Measurements from ENCODE around the gene SGCD.

The SGCD gene

DNA sequence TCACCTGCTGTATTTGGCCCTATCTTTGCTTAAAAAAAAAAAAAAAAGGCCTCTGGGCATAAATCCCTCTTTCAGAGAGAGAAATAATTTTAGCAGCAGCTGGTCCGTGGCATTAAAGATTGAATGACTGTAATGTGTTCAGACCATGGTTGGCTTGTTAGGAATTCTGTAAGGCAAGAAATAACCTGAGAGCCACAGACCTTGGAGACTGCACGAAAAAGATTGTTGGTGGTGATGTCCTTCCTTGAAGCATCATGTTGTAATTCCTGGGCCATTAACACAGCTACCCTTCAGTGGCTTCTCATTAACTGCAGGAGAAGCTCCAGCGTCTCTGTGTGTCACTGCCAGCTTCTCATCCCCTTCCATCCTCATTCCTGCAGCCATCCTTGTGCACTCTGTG, 79.0 kb downstream of the SGCD start:
- DNase-seq, result no peak

DNA sequence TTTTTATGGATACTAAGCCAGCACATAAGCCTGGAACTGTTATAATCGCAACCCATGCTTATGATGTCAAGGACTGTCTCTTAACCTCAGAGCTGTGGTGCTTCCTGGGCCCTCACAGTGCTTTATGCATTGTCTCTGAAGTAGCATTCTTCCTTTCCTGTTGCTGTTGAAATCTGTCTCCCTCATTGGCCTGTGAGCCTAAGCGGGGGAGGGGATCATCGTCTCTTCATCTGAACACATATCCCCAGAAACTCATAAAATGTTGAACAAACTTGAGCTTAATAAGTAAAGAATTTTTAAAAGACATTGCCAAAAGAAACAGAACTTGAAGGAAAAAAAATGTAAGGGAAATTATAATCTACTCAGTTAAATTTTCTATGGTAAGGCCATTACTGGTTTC, 80.3 kb downstream of the SGCD start:
- no peak for DNase-seq

DNA sequence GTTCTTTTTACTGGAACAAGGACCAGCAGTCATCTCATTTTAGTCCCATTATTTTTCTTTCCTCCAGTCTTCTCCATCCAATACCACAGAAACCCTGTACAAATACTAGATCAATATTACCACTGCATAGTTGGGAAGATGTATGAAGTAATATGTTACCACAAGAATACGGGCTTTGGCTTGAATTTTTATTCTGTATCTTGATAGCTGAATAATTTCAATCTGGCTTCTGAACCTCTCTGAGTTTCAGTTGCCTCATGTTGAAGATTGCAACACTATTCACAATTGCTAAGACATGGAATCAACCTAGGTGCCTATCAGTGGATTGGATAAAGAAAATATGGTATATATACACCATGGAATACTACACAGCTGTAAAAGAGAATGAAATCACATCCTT, 82.9 kb downstream of the SGCD start:
- no peak for DNase-seq

DNA sequence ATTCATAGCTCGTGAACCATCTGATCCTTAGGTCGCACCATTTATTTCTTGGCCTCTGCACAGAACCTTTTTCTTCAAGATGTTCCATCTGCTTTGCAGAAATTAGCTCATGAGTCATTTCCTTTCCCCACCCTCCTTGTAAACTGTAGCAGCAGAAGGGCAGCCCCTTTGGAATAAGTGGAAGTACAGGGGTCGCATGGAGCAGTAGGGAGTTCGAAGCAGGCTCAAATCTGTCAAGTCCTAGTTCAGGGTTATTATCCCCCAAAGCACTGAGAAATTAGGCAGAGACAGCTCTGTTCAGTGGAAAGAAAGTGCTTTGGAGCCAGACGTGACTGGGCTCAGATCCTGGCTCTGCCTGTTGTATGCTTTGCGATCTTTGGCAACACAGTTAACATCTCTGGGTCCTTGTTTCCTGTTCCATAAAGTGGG, 84.2 kb downstream of the SGCD start:
- no peak for DNase-seq

DNA sequence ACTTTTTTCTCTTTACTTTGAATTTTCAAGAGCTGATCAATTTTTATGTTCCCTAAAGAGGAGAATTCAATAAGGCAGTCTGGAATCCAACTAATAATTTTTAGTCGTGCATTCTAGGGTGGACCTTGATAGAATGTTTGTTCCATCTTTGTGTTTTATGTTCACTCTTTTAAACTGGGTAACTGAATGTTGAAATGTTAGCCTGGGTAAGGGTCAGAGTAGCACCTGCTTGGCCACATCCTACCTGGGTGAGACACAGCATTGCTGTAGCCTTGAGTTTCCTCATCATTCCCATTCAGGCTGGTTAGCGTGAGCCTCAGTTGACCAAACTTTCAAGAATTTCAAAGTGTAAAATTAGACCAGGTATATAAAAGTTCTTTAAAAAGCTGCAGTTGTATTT, 85.0 kb downstream of the SGCD start:
- DNase-seq, result no peak

DNA sequence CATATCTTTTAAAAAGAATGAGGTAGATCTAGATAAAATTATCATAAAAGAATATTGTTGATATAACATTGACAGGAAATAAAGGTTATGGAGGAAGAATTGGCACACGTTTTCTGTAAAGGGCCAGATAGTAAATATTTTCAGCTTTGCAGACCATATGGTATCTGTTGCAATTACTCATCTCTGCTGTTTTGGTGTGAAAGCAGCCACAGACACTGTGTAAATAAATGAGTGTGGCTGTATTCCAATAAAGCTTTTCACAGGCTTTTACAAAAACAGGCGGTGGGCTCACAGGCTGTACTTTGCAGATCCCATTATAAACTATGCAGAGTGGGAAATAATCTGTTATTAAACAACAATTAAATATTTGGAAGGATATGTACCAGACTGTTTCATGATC, 87.4 kb downstream of the SGCD start:
- no peak for DNase-seq

DNA sequence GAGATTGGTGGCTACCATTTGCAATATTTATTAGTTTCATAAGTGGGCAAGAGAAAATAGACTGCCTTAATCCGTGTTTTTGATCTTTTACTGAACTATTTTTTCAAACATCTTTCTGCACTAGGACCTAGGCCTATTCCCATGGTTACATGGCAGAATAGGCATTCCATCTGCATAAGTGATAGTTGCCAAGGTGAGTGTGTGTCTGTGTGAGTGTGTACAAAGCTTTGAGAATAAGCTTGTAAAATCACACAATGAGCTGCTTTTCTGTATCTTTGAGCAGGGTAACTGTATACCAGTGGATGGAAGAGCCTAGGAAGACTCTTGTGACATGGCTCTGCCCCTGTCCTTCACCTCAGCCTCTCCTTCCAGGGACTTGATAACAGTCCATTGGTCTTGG, 92.7 kb downstream of the SGCD start:
- no peak for DNase-seq

DNA sequence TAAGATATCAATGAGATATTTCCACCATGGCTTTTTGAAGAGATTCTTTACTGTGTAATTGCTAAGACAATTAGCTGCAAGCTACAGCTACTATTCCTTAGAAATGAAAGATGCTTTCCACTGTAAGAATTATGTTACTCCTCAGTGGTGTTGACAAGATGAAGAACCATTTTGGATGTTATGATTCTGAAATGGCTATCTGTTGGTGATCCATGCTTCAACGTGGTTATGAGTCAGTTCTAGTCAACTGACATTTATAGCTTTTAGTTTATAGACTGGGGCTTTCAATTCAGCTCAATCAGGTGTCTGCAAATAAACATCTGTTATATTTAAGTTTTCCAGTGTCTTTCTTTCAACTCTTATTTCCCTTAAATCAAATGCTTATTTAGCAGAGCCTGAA, 93.7 kb downstream of the SGCD start:
- DNase-seq, result no peak

DNA sequence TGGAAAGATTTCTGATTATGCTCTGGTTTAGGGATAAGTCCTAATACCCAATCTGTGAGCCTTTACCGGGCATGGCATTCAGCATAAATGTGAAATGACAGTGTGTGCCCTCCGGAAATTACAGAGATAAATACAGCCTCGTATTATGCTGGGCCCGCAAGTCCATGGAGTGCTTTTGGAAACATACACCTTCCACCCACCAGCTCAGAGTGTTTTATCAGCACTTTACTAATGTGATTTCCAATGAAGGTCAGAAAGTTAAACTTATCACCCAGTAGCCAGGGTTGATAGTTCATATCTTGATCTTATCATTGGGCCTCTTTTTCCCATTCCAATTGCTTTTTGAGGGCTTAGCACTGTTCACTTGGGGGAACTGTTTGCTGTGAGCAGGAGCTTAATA, 94.8 kb downstream of the SGCD start:
- no peak for DNase-seq

DNA sequence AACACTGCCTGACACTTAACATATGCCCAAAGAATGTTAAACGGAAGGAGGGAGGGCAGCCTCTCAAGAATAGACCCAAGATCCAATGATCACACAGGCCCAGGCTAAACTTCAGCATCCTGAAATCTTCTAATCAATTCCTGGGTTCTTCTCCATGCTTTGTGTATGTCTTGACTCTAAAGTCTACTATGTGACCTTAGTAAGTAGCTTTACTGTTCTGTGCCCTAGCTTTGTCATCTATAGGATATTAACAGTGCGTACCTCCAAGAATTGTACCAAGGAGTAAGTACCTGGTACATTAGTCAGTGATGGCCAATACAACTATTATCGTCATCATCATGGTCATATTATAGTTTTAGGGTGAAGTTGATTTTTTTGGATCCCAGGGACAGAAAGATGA, 96.6 kb downstream of the SGCD start:
- no peak for DNase-seq

DNA sequence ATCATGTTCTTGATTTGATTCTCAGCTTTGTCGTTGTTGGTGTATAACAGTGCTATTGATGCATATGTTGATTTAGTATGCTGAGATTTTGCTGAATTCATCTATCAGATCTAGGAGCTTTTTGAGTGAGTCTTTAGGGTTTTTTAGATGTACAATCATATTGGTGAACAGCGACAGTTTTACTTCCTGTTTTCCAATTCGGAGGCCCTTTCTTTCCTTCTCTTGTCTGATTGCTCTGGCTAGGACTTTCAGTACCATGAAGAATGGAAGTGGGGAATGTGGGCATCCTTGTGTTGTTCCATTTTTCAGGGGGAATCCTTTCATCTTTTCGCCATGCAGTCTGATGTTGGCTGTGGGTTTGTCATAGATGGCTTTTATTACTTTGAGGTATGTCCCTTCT, 100.4 kb downstream of the SGCD start:
- no peak for DNase-seq

DNA sequence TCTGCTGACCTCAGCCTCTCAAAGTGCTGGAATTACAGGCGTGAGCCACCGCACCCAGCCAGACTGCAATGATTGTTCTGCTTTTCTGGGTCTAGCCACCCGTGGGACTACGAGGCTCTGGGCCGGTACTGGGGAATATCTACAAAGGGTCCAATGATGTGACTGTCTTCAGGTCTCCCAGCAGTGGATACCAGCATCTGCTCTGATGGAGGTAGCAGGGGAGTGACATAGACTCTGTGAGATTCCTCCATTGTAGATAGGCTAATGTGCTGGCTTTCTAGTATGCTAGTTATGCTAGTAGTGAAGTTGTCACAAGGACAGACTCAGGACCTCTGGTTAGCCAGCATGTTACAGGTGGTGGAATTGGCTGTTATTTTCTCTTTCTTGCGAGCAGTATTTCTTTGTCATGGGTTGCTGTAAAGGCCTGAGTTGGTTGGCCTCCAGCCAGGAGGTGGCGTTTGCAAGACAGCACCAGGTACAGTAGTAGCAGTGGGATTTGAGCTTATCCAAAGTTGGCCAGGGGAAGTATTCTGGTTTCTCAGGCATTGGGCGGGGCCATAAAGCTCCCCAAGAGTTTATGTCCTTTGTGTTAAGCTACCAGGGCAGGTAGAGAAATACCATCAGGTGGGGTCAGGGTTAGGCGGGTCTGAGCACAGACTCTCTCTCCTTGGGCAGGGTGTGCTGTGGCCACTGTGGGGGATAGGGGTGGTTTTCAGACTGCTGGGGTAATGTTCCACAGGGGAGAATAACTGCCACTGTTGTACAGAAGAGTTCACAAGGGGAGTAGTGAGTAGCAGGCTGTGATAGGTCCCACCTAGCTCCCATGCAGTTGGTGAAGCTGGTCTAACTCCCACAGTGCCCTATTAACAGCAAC, 105.2 kb downstream of the SGCD start:
- DNase-seq, result no peak

DNA sequence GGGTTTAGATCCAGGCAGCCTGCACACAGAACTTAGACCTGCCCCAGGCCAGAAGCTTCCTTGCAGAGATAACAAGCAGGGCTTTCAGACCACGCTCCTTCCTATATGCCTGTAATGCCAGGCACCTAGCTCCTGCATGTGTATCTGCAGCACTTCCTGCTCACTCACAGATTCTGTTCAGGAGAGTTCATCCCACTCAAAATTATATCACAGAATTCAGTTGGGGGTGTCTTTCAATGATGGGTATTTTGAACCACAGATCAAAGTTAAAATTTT, 105.8 kb downstream of the SGCD start:
- DNase-seq, result no peak

DNA sequence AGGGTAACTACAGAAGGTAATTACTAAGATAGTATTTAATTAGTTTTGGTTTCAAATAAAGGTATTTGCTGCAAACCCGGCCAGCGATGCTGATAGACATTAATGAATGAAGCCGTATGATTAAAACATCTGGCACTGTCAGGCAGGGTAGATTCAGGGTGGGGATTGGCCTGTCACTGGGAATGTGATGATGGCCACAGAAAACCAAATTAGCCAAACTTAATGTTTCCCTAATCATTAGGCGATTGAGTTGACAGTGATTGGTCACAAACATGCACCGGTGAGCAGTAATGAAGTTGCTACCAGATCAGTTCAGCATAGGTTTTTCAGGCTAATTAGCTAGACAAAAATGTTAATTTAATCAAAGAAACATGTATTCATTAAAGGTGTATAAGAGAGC, 107.5 kb downstream of the SGCD start:
- DNase-seq, result no peak

DNA sequence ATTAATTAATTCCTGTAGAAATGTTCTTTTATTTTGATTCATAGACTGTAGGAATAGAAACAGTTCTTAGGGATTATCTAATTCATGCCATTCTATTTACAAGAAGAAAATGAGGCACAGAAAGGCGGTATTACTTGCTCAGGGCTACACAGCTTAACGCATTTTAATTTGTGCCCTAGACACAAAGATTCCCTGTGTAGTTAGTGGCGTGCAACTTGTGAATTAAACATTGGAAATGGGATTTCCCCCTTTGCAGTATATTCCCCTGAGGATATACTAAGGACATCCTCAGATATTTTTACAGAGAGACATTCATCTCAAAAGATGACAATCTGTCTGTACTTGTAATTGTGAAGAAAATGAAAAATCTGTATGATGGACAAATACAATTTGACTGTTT, 108.1 kb downstream of the SGCD start:
- DNase-seq, result no peak

DNA sequence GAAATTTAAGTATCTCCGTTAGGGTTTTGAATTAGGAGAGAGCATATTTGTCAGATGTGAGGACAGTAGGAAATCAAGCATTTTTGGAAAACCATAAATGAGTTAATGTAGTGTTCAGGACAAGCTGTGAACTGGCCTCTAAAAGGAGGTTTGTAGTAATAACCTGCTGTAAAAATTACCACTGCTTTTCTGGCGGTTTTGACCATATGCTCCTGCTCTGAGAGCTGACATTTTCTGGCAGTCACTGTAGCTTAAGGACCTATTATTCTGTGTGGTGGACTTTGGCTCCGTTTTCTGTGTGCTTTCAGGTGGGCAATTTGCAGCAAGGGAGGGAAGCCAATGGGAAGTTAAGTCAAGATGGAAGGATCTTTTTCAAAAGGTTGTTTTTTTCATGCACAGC, 111.1 kb downstream of the SGCD start:
- DNase-seq, result no peak

DNA sequence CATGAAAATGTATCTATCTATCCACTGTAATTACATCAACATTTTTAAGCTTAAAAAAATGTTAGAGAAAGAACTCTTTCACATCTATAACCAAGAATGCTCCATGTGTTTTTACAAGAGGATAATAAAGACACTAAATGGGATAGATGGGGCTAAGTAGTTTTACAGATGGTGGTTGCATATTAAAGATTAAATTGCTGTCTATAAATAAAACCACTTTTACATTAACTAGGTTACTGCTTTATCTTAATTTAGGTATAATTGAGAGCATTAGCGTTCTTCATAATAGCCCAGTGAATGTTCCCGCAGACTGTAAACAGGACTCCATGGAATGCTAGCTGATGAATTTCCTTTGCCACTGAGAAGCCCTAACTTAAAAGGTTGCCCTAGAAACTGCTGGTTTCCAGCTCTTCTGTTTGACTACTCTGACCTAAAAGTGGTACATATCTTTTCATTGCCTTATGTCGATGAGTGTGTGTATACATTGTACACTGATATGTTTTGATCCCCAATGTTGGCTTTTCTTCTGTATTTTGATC, 117.9 kb downstream of the SGCD start:
- no peak for DNase-seq

DNA sequence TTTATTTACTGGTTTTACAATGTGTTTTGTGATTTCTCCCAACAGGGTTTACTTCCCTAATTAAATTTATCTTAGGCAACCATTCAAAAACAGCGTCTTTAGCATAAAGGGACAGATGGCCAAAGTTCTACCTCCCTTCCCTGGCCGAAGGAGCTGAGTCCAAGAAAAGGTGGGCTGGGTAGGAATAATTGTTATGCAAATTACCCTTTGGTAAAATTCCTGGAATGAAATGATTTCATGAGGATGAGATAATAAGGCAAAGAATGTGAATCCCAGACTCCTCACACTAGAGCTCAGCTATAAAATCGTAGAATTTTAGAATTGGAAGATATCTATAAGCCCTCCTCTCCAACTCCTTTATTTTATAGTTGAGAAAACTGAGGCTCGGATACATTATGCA, 119.6 kb downstream of the SGCD start:
- DNase-seq, result no peak

DNA sequence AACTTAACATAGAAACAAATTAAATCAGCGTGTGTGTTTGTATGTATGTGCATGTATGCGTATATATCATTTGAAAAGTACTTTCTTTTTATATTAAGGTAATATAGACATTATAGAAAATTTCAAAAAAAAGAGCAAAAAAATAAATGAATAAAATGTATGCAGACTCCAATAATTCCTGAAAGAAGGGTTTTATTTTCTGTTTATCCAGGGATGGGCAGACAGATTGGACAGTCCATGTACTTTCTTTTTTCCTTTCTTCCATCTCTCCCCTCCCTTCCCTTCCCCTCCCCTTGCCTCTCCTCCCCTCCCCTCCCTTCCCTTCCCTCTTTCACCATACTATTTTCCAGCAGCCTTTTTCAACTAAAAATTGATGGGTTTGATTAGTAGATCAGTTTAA, 123.8 kb downstream of the SGCD start:
- no peak for DNase-seq

DNA sequence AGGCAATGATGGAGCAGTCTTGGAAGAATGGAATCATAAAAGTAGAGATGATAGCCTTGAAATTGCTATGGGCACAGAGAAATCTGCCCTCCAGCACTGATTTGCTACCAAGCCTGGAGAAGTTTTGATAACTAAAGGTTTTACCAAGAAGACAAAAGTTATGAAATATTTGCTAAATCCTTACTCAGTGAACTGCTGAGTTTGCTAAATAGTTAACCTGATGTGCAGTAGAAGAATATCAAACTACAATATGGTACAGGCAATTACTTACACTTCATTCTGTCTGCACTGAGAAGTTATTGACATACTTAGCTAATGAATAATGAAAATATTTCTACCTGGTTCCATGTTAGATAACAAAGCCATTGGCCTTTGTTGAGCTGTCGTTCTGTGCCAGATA, 124.5 kb downstream of the SGCD start:
- no peak for DNase-seq

DNA sequence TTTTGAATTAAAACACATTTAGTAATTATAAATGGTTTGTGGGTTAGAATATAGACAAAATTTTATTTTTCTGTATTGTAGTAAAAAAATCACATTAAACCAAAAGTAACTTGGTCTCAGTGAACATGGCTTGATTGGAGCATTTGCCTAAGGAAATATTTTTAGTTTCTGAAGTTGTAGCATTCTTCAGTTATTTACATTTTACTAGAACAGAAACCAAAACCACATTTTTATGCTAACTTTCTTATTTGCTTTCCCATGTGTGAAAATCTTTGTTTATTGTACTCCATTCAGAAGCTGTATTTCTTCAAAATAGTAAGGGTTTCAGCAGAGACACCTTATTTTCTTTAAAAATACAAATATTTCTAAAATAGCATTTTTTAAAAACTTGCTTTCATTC, 129.9 kb downstream of the SGCD start:
- DNase-seq, result no peak

DNA sequence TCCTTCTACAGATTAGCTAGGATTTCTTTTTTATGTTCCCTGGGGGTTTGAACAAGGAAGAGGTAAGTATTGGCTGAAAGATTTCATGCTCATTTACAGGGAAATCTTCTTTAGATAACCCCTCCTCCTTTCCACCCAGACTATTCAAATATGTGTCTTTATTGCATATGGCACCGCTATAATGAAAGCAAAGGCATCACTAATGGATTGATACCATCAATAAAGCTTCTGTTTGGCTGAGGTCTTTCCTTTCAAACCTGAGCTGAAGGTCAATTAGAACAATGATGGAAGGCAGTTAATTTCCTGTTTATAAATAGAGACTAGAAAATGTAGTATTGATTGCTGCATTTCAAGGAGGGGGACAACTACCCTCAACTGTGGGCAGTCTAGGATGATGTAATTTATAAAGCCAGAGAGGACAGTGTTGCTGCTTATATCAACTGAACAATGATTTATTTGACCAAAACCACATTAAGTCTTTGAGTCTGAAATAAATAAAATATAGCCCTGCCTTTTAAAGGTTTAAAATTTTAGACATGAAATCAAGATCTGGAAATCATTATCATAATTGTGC, 132.9 kb downstream of the SGCD start:
- DNase-seq, result no peak

DNA sequence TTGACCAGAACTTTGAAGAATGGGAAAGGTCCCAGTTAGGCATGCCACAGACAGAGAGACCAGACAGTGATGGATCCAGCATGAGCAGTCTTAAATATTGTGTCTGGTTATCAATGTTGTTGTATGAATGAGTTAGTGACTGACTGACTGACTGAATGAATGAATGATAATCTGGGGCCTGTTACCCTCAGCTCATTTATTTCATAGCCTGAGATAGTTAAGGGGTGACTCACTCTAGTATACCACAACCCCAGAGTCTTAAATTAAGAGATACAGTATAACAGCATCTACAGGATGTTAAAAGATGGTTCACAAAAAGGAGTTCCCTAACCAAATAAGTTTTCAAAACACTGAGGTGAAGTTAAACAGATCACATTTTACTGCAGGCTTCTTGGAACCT, 133.5 kb downstream of the SGCD start:
- no peak for DNase-seq

DNA sequence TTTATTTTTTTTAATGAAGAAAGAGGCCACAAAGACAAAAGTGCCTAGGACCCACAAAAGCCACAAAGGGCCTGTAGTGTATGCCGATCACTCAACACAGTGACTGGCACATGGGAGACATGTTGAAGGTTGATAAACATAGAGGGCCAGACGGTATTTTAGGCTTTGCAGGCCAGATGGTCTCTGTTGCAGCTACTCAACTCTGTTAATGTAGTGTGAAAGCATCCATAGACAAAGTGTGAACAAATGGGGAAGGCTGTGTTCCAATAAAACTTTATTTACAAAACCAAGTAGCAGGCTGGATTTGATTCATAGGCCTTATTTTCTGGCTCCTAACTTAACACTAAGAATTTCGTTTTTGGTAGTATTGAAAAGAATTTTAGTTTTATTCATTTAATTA, 139.9 kb downstream of the SGCD start:
- no peak for DNase-seq

DNA sequence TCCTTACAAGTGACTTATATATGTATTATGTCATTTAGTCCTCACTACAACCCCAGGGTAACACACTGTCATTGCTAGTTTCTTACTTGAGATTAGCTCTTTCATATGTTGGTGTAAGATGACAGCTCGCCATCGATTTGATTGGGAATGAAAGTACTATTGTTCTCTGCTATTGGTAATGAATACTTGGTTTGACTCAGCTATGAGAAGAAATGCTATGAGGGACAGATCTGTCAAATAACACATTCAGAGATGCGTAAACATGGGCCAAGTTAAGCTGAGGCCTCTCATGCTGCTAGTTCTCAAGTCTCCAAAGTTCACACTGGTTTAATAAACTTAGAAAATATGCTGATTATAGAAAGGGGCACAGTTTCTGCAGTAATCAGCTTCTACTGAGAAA, 142.7 kb downstream of the SGCD start:
- DNase-seq, result no peak
